Stimulated activated CD4-positive, alpha-beta T cell treated with anti-CD3 and anti-CD28 coated beads, Interleukin-1b, Interleukin-23, amount 100 ng/mL, for 24 hours (primary cell): ENCODE measurements around the gene CENPN.

ENCODE experiments used
- DNase-seq, 4 experiments: peaks; one replicate each; pipeline ENCODE4 v3.0.0-alpha.2; 2020; ENCODE audit warnings: low read depth in 4 of 4, low spot score in 1 of 4

Gene CENPN

DNA sequence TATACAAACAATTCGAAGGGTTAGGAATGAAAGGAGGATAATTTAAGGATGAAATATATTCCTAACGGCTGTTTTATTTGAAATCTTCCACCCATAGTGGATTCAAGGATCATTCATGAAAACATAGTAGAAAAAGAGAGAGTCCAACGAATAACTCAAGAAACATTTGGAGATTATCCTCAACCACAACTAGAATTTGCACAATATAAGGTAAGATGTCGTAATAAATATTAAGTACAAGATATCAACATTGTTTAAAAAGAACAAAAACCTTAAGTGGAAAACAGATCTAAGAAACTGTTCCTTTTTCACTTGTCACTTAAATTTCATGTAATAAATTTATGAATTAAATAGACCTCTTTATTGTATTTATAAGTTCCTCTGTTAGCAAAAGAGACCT is 19.4 kb downstream of the CENPN start:
- no peak for DNase-seq

DNA sequence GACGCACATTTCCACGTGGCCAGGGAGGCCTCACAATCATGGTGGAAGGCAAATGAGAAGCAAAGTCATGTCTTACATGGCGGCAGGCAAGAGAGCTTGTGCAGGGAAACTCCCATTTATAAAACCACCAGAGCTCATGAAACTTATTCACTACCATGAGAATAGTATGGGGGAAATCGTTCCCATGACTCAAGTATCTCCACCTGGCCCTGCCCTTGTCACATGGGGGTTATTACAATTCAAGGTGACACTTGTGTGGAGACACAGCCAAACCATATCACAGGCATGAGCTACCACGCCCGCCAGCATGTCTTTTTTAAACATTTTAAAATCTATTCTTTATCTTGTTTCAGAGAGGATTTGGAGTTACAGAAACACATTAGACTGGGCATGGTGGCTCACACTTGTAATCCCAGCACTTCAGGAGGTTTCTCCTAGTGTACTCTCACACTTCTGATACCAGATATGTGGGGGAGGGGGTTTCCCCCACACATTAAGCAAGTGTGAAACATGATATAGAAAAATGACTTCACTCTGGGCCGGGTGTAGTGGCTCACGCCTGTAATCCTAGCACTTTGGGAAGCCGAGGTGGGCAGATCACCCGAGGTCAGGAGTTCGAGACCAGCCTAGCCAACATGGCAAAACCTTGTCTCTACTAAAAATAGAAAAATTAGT is 23.1 kb downstream of the CENPN start:
- DNase-seq: no peak

DNA sequence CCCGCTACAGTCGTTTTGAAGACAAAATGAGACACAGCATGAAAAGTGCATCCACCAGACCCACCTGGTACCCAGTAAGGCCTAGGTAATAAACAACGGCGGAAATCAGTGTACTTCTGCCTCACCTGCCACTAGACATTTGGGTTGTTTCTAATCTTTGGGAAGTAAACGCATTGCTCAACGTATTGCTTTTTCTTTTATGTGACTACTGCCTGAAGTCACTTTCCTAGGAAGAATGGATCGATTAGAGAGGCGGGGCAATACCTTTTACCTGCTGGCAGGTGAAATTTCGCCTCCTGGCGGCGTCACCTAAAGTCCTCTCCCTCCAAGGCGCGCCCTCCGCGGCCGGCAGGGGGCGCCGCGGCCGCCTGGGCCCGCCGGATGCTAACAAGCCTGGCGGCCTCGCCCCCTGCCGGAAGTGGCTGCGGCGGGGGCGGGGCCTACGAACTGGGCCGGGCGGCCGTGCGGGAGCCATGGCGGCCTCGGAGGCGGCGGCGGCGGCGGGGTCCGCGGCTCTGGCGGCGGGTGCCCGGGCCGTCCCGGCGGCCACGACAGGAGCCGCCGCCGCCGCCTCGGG is 28.5 kb downstream of the CENPN start, which contains the start of gene ATMIN:
ATMIN (plus strand) TSS at position 445 of the 577 bp plus-strand sequence; CDS start at position 474, 29 bp downstream.
- peak; percentile 72 to 83 (median 78) for DNase-seq

DNA sequence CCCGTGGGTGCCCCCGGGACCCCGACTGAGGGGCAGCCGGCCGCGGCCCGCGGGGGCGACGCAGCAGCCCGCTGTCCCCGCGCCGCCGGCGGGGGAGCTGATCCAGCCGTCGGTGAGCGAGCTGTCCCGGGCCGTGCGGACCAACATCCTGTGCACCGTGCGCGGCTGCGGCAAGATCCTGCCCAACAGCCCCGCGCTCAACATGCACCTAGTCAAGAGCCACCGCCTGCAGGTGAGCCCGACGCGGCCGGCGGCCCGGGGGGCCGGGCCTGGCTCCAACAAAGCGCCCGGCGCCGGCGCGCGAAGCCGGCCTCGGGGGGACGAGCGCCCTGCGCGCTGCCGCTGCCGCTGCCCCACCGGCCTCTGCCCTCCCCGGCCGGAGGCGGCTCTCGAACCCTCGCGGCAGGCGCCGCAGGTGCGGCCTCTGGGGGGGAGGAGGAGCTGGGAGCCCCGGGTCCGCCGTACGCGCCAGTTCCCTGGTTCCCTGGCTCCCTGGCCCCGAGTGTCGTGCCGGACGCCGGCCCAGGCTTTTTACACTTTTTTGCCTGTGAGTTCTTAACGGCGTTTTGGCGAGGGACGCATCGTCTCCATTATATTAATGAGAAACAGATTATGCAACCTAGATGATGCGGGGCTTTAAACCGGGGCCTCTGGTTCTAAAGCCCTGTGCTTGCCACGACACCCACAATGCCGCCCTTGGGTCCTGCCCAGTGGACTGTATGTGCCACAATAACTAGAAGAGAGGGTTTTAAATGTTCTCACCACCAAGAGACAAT is 29.1 kb downstream of the CENPN start:
- peak in 3 of 4 experiments; percentile 4 to 32 (median 22) for DNase-seq

DNA sequence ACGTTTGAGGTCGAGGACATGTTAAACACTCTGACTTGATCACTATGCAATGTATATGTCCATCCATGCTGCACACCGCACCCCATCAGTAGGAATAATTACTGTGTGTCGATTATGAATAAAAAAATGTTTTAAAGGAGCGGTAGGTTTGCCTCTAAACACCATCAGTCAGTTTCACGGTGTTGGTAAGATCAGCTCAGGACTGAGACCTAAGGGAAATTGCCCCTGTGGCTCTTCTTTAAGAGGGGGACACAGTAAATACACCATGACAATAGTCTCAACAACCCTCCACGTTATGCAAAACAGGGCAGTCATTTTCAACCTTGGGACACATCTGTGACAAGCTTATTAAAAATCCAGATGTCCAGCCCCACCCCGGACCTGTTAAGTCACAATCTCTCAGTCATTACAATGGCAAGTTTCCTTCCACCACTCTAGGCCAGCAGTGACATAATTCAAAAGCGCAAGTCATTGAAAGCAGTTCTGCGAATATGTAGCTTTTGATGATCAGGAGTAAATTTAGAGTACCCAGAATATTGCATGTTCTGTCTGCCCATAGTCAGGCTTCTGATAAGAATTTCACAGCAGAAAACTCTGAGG is 29.8 kb downstream of the CENPN start:
- DNase-seq: no peak

DNA sequence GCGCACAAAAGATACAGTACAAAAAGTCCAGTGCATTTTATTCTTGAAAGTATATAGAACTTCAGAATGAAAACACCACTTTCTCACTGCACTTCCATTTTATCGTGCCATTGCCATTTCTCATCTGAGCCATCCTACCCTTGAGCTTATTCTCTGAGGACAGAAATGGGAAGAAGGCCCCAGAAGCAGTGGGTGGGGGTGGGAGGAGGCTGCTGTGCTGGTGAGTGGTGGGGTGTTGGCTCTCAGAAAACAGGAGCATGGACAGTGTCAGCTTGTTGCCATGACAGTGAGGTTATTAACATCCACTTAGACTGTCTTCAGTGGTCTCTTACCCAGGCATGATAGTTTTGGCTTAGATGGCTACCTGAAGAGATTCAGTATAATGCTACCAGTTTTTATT is 33.1 kb downstream of the CENPN start:
- DNase-seq: no peak

DNA sequence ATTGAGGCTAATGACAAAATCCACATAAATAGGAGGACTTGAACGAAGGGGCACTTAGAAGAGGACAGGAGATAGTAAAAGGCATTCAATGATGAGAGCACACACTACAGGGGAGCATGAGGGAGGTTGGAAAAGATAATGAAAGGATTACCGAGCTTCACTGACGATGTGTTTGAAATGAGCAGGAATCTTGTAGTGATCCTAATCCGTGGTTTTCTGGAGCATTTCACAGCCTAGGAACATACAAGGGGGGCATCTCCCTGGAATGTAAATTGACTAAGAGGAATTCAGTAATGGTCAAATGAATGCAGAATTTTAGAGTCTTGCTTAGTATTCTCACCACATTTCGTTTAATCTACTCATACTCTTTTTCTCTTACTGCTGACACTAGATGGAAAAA is 33.8 kb downstream of the CENPN start:
- no peak for DNase-seq

DNA sequence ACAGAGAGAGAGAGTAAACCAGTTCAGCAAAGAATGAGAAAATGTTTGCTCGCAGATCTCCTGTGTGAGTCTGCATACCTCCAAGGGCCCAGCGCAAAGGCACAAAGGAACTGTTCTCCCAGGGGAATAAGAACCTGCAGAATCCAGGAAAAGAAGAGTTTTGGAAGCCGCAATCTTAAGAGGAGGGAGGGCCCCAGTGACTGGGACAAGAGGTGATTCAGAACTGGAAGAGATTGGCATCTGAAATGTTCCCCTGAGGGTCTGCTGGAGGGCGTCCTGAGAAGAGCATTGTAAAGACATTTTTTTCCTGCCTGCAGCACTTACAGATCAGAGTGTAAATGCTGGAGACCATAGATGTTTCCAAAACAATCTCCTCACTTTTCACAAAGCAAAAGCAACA is 34.7 kb downstream of the CENPN start:
- DNase-seq: no peak

DNA sequence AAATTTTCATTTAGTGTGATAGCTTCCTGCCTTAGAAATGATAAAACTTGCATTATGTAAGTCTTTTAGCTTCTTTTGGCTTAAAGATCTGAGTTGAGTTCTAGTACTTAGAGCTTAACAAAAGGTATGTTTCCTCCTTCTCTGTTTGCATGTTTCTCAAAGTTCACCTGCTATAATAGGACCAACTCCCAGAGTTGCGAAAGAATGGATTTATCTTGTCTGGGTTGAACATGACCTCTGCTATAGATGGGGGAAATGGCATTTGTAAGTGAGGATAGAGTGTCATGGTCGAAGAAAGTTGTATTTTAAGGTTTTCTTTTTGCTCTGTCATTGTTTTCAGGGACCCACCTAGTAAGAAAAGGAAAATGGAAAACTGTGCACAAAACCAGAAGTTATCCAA is 35.8 kb downstream of the CENPN start:
- DNase-seq: no peak

DNA sequence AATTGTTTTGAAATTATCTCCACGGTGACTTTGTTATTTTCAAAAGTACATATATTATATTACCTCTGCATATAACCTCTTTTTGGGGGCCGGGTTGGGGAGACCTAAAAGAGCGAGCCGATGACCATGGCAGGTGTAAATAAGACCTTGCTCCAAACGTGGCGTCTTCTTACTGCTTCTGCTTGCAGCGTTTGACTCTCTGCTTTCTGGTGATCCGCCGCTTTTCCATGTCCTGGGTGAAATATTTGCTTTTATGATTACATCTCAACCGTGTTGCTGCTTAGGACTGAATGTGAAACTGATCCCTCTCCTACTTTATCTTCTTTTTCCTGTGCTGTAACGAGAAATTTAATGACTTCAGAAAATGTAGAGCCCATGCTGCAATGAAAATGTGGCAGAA is 46.7 kb downstream of the CENPN start:
- DNase-seq: no peak

DNA sequence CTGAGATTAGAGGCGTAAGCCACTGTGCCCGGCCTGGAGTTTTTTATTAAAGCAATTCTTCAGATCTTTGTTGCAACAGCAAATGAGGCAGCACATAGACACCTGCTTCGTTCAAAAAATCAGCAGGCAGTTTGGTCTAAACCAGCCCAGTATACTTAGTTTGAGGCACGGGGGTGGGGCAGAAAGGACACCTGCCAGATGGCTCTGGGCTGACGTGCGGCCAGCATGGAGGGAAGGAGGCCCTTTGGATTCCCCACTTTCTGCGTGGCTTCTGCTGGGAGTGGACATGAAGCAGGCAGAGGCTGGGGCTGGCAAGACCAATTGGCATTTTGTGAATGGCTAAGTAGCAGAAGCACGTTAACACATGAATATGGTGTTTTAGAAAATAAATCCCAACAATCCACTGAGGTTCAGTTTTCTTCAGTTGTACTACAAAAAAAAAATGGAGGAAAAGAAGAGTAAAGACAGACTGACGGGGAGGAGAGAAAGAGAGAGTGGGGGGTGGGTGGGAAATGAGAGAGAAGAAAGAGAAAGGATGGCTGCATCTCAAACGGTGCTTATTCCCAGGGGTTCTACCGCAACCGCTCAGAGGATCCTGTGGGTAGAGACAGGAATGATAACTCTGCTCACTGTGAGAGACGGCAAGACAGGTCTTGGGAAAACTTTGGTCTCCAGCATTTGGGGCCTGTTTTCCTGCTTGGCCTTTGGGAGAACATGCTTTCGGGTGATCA is 53.7 kb downstream of the CENPN start:
- DNase-seq: no peak

DNA sequence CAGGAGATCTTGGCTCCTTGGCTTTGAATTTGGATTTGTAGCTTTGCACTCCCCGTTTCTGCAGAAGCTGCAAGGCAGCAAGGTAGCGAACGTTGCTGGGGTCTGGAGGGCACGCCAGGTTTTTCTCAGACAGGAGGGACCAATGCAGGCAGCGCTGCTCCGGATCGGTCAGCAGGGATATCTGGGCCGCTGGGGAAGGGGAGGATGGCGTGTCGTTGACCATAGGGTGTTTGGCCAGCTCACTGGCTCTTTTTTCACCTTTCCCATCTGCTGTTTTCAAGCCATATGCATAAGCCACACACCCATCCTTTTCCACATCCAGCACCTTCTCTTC is 54.3 kb downstream of the CENPN start:
- DNase-seq: no peak

DNA sequence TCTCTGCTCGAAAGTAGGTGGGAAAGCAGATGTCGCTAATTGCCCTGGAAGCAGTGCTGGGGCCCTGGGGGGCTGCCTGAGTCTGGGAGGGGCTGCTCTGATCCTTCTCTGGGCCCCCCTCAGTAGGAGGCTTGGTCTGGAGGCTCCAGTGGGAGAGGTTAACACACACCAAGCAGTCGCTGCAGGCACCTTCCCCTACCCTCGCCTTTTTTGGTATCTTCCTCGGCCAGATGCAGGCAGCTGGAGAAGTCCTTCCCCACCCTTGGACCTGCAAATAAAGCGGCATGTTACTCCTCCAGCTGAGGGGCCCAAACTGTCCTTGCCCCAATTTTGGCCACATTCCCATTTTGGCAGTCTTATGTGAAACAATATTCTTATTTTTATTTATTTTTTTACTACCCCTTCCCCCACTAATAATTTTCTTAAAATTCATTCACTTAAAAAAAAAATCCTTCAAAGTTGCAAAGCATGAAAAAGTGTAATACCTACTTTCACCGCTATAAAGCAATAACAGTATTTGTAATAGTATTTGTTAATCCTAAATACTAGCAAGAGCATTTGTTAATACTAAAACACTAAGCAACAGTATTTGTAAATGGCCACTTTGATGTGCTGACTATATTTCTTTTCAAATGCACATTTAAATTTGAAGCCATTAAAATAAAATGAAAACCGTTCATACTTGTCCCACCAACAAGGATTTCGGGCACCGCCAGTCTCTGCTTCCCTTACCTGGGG is 55.0 kb downstream of the CENPN start:
- DNase-seq: no peak

DNA sequence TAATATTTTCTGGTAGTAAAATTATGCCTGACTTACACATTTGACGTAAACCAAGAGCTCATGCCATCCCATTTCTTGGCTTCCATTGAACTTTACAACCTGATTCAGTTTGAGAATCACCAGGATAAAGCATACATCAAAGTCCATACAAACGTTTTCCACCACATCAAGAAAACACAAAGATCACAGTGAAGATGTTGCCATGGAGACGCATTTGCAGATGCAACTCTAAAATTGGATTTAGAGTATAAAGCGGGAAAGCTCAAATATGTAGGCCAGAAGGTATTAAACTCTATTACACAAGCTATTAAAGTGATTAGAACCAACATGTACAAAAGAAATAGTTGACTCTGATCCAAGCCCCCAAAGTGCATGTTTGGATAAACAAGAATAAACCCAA is 59.7 kb downstream of the CENPN start:
- DNase-seq: no peak

DNA sequence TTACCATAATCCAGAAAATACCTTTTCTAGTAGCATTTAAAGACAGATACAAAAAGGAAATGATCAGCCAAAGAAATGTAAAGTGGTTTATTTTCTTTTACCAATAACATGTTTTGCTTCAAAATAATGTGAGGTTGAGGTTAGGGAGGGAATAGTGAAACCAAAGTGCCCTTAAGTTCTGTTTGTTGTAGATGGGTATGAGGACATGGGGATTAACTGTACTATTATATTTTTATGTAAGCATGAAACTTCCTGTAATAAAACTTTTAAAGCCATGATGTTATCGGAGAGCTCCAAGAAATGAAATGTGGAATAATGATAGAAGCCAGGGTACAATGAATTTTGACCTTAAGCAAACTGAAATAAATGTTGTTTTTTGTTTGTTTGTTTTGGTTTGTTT is 60.2 kb downstream of the CENPN start:
- DNase-seq: no peak

DNA sequence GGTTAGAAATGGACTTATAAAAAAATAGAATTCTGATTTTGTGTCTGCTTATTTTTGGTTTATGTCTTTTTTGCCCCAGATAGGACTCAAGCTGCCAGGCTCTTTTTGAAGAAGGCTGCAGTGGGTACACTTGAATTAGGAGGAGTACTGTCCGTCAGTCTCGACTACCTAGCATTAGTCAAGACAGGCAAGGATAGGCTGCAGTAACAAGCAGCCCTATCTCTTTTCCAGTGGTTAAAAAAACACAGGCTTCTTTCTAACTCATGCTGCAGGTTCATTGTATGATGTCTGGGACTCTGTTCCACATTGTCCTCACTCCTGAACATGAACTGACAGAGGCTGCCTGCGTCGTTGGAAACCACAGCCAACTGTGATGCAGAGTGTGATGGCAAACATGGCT is 62.0 kb downstream of the CENPN start:
- DNase-seq: no peak

DNA sequence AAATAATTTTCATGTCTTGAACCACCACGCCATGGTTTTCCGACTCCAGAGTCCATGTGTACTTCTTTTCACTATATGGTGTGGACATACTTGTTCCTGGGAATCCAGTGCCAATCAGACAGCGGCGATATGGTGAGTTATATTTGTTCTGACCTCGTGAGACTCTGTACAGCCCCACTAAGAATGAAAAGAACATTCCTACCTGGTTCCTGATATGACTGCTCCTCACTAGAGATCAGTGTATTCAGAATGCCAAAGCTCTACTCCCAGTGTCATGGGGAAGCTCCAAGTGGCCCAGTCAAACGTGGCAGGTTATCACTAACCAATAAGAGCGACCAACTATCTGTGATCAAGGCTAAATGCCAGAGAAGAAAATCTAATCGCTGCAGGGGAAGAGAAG is 64.0 kb downstream of the CENPN start:
- no peak for DNase-seq

DNA sequence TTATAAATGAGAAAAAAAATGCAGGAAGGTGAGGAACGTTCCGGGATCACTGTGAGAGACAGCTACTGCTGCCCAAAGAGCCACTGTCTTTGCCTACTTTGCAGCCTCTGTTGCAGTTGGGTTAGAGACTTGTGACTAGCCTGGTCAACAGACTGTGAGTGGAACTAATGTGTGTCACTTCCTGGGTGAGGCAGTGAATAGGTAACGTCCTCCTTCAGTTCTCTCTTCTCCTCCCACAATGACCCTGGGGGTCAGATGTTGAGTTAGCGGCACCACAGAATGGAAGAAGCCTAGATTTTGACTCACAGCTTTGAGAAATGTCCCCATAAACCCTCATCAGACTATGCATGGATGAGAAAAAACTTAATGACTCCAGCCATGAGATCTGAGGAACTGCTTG is 64.8 kb downstream of the CENPN start:
- no peak for DNase-seq

DNA sequence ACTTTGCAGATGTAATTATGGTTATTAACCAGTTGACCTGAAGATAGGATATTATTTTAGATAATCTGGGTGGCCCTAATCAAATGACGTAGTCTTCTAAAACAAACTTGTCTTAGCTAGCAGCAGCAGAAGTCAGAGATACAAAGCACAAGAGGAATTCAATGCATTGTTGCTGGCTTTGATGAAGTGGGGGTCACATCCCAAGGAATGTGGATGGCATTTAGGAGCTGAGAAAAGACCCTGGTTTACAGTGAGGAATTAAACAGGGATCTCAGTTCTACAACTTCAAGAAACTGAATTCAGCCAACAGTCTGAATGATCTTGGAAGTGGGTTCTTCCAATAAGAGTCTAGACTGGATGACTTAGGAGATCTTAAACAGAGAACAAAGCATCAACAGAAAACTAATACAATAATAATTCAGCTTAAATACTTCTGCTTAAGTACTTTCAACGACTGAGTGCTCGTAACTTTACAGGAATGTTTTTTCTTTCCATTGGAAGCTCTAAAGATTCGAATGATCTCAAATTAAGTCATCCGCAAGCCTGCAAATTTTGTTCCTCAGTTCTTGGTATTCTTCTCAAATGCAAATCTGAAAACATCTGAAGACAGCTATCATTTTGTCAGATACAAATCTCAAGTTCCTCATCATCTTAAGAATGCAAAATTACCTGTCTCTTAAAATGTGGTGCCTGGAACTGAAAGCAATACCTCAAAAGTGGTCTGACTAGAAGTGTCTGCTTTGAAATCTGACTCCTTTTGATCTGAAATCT is 66.7 kb downstream of the CENPN start:
- DNase-seq: no peak

DNA sequence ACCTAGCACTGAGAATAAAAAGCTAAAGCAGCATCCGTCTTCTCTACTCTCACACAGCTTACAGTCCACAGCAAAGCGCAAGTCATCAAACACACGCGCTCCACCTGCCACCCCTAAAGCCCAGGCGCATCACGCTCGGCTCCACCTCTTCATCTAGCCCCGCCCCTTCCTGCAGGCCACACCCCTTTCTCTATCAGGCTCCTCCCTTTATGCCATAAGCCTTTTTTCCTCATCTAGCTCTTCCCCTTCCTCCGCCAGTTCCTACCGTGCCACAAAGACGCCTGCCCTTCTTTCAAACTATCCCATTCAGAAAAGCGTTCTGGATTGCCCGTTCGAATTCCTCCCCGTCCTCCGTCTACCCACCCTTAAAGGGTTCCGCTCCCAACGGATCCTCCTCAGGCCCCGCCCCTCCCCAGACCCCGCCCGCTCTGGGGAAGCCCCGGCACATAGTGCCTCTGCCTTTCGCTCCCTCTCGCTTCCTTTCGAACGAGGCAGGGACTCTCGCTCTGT is 69.6 kb downstream of the CENPN start:
- peak; percentile 84 to 96 (median 88) for DNase-seq
